Measurements from ENCODE around the gene CTAG1A. TPM values are rescaled to one million over a fixed set of nuclear protein-coding genes. Genes with fewer than 3 reads are reported as not detected.
"Not testable (repeated sequence)": the region's sequence is repeated elsewhere in the genome, so short reads cannot be mapped to it uniquely, and the experiment has no call there.

CTAG1A gene
- total and polyA plus RNA-seq, 2 donors (not counting 1 experiment from before 2014, with no cell fraction given): not detected

GRCh38 chrX:154558896-154559295, 26.0 kb upstream of the CTAG1A start:
- H2AFZ ChIP-seq (ENCODE audit: insufficient read depth, low read depth, low read length, poor library complexity, severe bottlenecking); H3K4me2 ChIP-seq (replicated peaks; ENCODE audit: low read depth, low read length, poor library complexity, severe bottlenecking); intact Hi-C loops (cut with micrococcal nuclease); H3K9ac ChIP-seq (ENCODE audit: low read length); POLR2A ChIA-PET; CTCF ChIA-PET; H3K4me1 Mint-ChIP-seq; H3K36me3 ChIP-seq (replicated peaks in 1 of 2; ENCODE audit: control extremely low read depth in 1 of 2, control insufficient read depth in 1 of 2, extremely low read depth in 1 of 2, insufficient read depth in 2 of 2, low read length in 1 of 2); H3K27me3 Mint-ChIP-seq; H3K4me3 ChIP-seq (ENCODE audit: control extremely low read depth in 1 of 5, extremely low read depth in 1 of 5, insufficient read depth in 1 of 5, low read depth in 2 of 5, low read length in 4 of 5); H3K9me3 ChIP-seq (ENCODE audit: control extremely low read depth in 1 of 3, control insufficient read depth in 2 of 3, insufficient read depth in 1 of 3, low read length in 2 of 3); H3K27ac Mint-ChIP-seq; ATAC-seq (ENCODE audit: low read depth); H3K9me3 Mint-ChIP-seq (ENCODE audit: insufficient read depth); H3K4me3 Mint-ChIP-seq; H3K4me1 ChIP-seq (ENCODE audit: control insufficient read depth in 2 of 2, insufficient read depth in 2 of 2, low read length in 2 of 2); DNase-seq; H3K27me3 ChIP-seq (replicated peaks in 1 of 4; ENCODE audit: control extremely low read depth in 1 of 4, control insufficient read depth in 3 of 4, insufficient read depth in 4 of 4, low read length in 3 of 4); H3K27ac ChIP-seq (ENCODE audit: low read length in 2 of 2): not testable (repeated sequence)
- H4K20me1 ChIP-seq (ENCODE audit: control insufficient read depth, insufficient read depth, low read length, poor library complexity, severe bottlenecking): peaks cover 15% of the 10 kb centered on the region
- H3K79me2 ChIP-seq (ENCODE audit: control insufficient read depth, insufficient read depth, low read length): peaks cover 17% of the 10 kb centered on the region
- WGBS (ENCODE audit: insufficient coverage): no CpG with 5 or more reads among the region's 21 CpGs

- intact Hi-C loops (cut with micrococcal nuclease): not testable (repeated sequence)
These were observed 24.6 kb upstream of the CTAG1A start for GRCh38 chrX:154560326-154560725.

GRCh38 chrX:154562295-154562694, 22.6 kb upstream of the CTAG1A start:
- H3K4me3 ChIP-seq (ENCODE audit: control extremely low read depth in 1 of 5, extremely low read depth in 1 of 5, insufficient read depth in 1 of 5, low read depth in 2 of 5, low read length in 4 of 5); intact Hi-C loops (cut with micrococcal nuclease); H3K9me3 Mint-ChIP-seq (ENCODE audit: insufficient read depth): not testable (repeated sequence)

More at GRCh38 chrX:154560326-154560725, 24.6 kb upstream of the CTAG1A start:
- H4K20me1 ChIP-seq (ENCODE audit: control insufficient read depth, insufficient read depth, low read length, poor library complexity, severe bottlenecking); H3K79me2 ChIP-seq (ENCODE audit: control insufficient read depth, insufficient read depth, low read length); H3K4me1 Mint-ChIP-seq; H3K36me3 ChIP-seq (replicated peaks in 1 of 2; ENCODE audit: control extremely low read depth in 1 of 2, control insufficient read depth in 1 of 2, extremely low read depth in 1 of 2, insufficient read depth in 2 of 2, low read length in 1 of 2); H3K4me2 ChIP-seq (replicated peaks; ENCODE audit: low read depth, low read length, poor library complexity, severe bottlenecking); CTCF ChIA-PET; H3K27me3 ChIP-seq (replicated peaks in 1 of 4; ENCODE audit: control extremely low read depth in 1 of 4, control insufficient read depth in 3 of 4, insufficient read depth in 4 of 4, low read length in 3 of 4); H3K4me3 Mint-ChIP-seq; H2AFZ ChIP-seq (ENCODE audit: insufficient read depth, low read depth, low read length, poor library complexity, severe bottlenecking); H3K4me3 ChIP-seq (ENCODE audit: control extremely low read depth in 1 of 5, extremely low read depth in 1 of 5, insufficient read depth in 1 of 5, low read depth in 2 of 5, low read length in 4 of 5); H3K9ac ChIP-seq (ENCODE audit: low read length); H3K9me3 Mint-ChIP-seq (ENCODE audit: insufficient read depth); H3K27ac ChIP-seq (ENCODE audit: low read length in 2 of 2); ATAC-seq (ENCODE audit: low read depth); DNase-seq; POLR2A ChIA-PET; H3K9me3 ChIP-seq (ENCODE audit: control extremely low read depth in 1 of 3, control insufficient read depth in 2 of 3, insufficient read depth in 1 of 3, low read length in 2 of 3); H3K27ac Mint-ChIP-seq; H3K4me1 ChIP-seq (ENCODE audit: control insufficient read depth in 2 of 2, insufficient read depth in 2 of 2, low read length in 2 of 2); H3K27me3 Mint-ChIP-seq: not testable (repeated sequence)
- no CpG with 5 or more reads among the region's 31 CpGs for WGBS (ENCODE audit: insufficient coverage)

GRCh38 chrX:154570361-154570760, 14.6 kb upstream of the CTAG1A start:
- H4K20me1 ChIP-seq (ENCODE audit: control insufficient read depth, insufficient read depth, low read length, poor library complexity, severe bottlenecking); H3K27me3 Mint-ChIP-seq; H3K27me3 ChIP-seq (replicated peaks in 1 of 4; ENCODE audit: control extremely low read depth in 1 of 4, control insufficient read depth in 3 of 4, insufficient read depth in 4 of 4, low read length in 3 of 4); intact Hi-C loops (cut with micrococcal nuclease); DNase-seq; H3K4me3 Mint-ChIP-seq; H3K9ac ChIP-seq (ENCODE audit: low read length); POLR2A ChIA-PET; H3K36me3 ChIP-seq (replicated peaks in 1 of 2; ENCODE audit: control extremely low read depth in 1 of 2, control insufficient read depth in 1 of 2, extremely low read depth in 1 of 2, insufficient read depth in 2 of 2, low read length in 1 of 2); H3K9me3 Mint-ChIP-seq (ENCODE audit: insufficient read depth); ATAC-seq (ENCODE audit: low read depth); H3K4me2 ChIP-seq (replicated peaks; ENCODE audit: low read depth, low read length, poor library complexity, severe bottlenecking); H3K27ac ChIP-seq (ENCODE audit: low read length in 2 of 2); H3K27ac Mint-ChIP-seq; H3K4me3 ChIP-seq (ENCODE audit: control extremely low read depth in 1 of 5, extremely low read depth in 1 of 5, insufficient read depth in 1 of 5, low read depth in 2 of 5, low read length in 4 of 5); H3K9me3 ChIP-seq (ENCODE audit: control extremely low read depth in 1 of 3, control insufficient read depth in 2 of 3, insufficient read depth in 1 of 3, low read length in 2 of 3); CTCF ChIA-PET; H2AFZ ChIP-seq (ENCODE audit: insufficient read depth, low read depth, low read length, poor library complexity, severe bottlenecking); H3K79me2 ChIP-seq (ENCODE audit: control insufficient read depth, insufficient read depth, low read length); H3K4me1 Mint-ChIP-seq; H3K4me1 ChIP-seq (ENCODE audit: control insufficient read depth in 2 of 2, insufficient read depth in 2 of 2, low read length in 2 of 2): not testable (repeated sequence)
- WGBS (ENCODE audit: insufficient coverage): no CpG with 5 or more reads among the region's 11 CpGs

More at GRCh38 chrX:154562295-154562694, 22.6 kb upstream of the CTAG1A start:
- H4K20me1 ChIP-seq (ENCODE audit: control insufficient read depth, insufficient read depth, low read length, poor library complexity, severe bottlenecking); ATAC-seq (ENCODE audit: low read depth); H3K4me1 ChIP-seq (ENCODE audit: control insufficient read depth in 2 of 2, insufficient read depth in 2 of 2, low read length in 2 of 2); H3K9me3 ChIP-seq (ENCODE audit: control extremely low read depth in 1 of 3, control insufficient read depth in 2 of 3, insufficient read depth in 1 of 3, low read length in 2 of 3); H3K79me2 ChIP-seq (ENCODE audit: control insufficient read depth, insufficient read depth, low read length); H3K4me1 Mint-ChIP-seq; H3K27me3 Mint-ChIP-seq; H3K4me2 ChIP-seq (replicated peaks; ENCODE audit: low read depth, low read length, poor library complexity, severe bottlenecking); H3K4me3 Mint-ChIP-seq; H3K27ac Mint-ChIP-seq; CTCF ChIA-PET; H2AFZ ChIP-seq (ENCODE audit: insufficient read depth, low read depth, low read length, poor library complexity, severe bottlenecking); H3K27me3 ChIP-seq (replicated peaks in 1 of 4; ENCODE audit: control extremely low read depth in 1 of 4, control insufficient read depth in 3 of 4, insufficient read depth in 4 of 4, low read length in 3 of 4); DNase-seq; POLR2A ChIA-PET; H3K9ac ChIP-seq (ENCODE audit: low read length); H3K27ac ChIP-seq (ENCODE audit: low read length in 2 of 2); H3K36me3 ChIP-seq (replicated peaks in 1 of 2; ENCODE audit: control extremely low read depth in 1 of 2, control insufficient read depth in 1 of 2, extremely low read depth in 1 of 2, insufficient read depth in 2 of 2, low read length in 1 of 2): not testable (repeated sequence)
- no CpG with 5 or more reads among the region's 10 CpGs for WGBS (ENCODE audit: insufficient coverage)

All from B cell (primary cell).